Large intestine (tissue), 3 donors: ENCODE results near the gene GNLY. TPM values are rescaled to one million over a fixed set of nuclear protein-coding genes. Genes with fewer than 3 reads are reported as not detected.
"Not testable (repeated sequence)": the region's sequence is repeated elsewhere in the genome, so short reads cannot be mapped to it uniquely, and the experiment has no call there.

ENCODE experiments used
- DNase-seq, 2 donors: peaks; one replicate each; pipeline versions ENCODE4 v3.0.0 to v3.0.0-alpha.2; 2013
- H3K27ac ChIP-seq: one replicate; pipeline ENCODE4 v1.5.1; 2013; ENCODE audit warnings: low read length
- H3K27me3 ChIP-seq: 2 replicates; pipeline ENCODE4 v1.6.1; 2013; ENCODE audit warnings: low read length; ENCODE audit not compliant: control insufficient read depth, insufficient read depth
- H3K36me3 ChIP-seq: 2 replicates; pipeline ENCODE4 v1.6.1; 2013; ENCODE audit warnings: low read length; ENCODE audit not compliant: control insufficient read depth, insufficient read depth
- H3K4me1 ChIP-seq: one replicate; pipeline ENCODE4 v1.6.1; 2013; ENCODE audit warnings: low read length; ENCODE audit not compliant: control insufficient read depth, insufficient read depth
- H3K4me3 ChIP-seq: one replicate; pipeline ENCODE4 v1.5.1; 2013; ENCODE audit warnings: low read length
- H3K9me3 ChIP-seq: one replicate; pipeline ENCODE4 v1.6.1; 2013; ENCODE audit warnings: mild to moderate bottlenecking, low read depth, low read length, moderate library complexity; ENCODE audit not compliant: control insufficient read depth
- WGBS: methylation state at CpG from one replicate; pipeline ENCODE4 v1.1.5; 2013; ENCODE audit warnings: low lambda C conversion rate; ENCODE audit not compliant: insufficient coverage; 5-methylcytosine and 5-hydroxymethylcytosine counted together
- polyA plus RNA-seq: library from polyadenylated mRNA; unstranded; fragments of 120-200 nt; gene quantifications from one replicate; pipeline ENCODE4 v1.2.1, GENCODE V29; 2013

Gene GNLY
- polyA plus RNA-seq, 1 donor = 13.1 TPM

DNA sequence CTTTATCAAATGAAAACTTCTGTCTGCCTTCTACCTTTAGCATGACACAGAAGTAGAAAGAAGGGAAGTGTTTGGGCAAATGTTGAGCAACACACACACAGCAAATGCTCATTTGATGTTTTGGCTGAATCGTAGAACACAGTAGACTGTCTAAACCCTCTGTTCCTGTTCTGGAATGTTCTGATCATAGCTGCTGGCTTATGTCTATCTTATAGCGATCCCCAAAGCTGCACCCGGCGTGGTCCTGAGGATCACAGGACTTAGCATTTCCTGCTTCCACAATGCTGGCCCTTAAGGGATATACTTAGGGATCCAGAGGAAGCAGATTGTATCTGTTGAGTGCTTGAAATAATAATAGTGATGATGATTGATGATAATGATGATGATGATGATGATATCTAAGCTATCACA lies 15.2 kb downstream of the GNLY start:
- no peak overlapping the region for H3K4me3 ChIP-seq
- H3K27me3 ChIP-seq = peaks cover 7% of the 10 kb centered on the region
- no CpG with 5 or more reads among the region's 4 CpGs for WGBS
- no peak overlapping the region for H3K27ac ChIP-seq
- H3K36me3 ChIP-seq = no peaks in the 10 kb centered on the region
- no peak for DNase-seq
- peaks cover 2% of the 10 kb centered on the region for H3K4me1 ChIP-seq
- H3K9me3 ChIP-seq = no peaks in the 10 kb centered on the region

DNA sequence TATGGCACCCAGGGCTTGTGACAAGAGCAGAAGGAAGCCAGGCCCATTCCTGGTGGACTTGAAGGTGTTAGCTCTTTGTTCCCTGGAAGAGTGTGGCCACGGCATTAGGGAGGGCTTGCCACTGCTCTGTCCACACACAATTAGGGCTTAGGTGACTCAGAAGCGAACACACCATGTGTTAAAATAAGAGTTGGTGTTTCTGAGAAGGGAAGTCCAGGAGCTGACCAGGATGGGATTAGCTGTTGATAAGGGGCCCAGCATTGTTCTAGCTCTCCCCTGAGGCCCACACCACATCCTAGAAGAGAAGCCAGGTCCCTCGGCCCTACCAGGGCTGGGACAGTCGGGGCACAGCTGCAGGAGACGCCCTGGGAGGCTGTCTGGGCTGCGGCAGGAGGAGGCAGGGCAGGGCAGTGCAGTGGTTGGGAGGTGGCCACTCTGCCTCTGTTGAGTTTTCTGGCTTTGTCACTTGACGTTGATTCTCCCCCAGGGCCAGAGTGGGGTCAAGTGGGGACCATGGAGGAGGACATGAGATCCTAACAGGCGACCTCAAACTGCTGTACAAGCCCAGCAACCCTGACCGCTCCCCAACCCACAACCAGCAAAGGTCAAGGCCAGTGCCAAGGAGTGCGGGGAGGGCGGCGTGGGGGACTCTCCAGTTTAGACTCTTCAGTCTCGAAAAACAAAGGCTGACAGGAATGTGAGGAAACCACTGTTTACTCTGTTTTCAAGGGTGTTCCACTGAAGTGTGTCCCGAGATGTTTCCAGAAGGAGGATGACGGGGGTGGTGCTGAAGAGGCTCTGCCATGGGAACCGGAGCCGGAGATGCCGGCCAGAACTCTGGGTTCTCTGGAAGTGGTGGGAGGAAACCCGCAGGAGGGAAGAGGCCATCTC lies 16.8 kb downstream of the GNLY start:
- WGBS = no CpG with 5 or more reads among the region's 19 CpGs
- no peaks in the 10 kb centered on the region for H3K9me3 ChIP-seq
- peaks cover 2% of the 10 kb centered on the region for H3K4me1 ChIP-seq
- H3K27me3 ChIP-seq = peaks cover 7% of the 10 kb centered on the region
- no peak overlapping the region for H3K27ac ChIP-seq
- H3K4me3 ChIP-seq = no peak overlapping the region
- DNase-seq = peak in 1 of 2 donors; percentile 21
- H3K36me3 ChIP-seq = no peaks in the 10 kb centered on the region

DNA sequence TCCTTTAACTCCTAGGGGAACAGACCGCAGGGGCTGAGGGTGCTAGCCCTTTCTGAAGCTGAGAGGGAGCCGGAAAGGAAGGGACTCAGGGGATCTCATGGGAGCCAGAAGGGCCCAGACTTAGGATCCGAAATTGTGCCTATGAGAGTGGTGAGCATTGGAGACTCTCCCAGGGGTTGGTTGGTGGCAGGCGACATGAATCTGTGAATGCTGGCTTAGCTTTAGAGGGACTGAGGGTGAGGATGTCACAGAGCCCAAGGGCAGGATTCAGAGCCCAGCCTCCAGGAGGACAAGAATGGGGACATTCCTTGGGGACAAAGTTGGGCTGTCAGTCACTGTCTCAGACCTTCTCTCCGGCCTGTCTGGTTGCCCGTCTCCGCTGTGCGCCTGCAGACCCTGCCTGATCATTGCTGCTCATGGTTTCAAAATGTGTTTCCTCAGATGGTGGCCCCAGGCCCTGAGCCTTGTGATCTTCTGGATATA lies 17.5 kb downstream of the GNLY start:
- H3K36me3 ChIP-seq = no peaks in the 10 kb centered on the region
- no peak overlapping the region for H3K4me3 ChIP-seq
- no CpG with 5 or more reads among the region's 8 CpGs for WGBS
- no peak overlapping the region for H3K27ac ChIP-seq
- no peak for DNase-seq
- no peaks in the 10 kb centered on the region for H3K9me3 ChIP-seq
- peaks cover 2% of the 10 kb centered on the region for H3K4me1 ChIP-seq
- peaks cover 9% of the 10 kb centered on the region for H3K27me3 ChIP-seq

DNA sequence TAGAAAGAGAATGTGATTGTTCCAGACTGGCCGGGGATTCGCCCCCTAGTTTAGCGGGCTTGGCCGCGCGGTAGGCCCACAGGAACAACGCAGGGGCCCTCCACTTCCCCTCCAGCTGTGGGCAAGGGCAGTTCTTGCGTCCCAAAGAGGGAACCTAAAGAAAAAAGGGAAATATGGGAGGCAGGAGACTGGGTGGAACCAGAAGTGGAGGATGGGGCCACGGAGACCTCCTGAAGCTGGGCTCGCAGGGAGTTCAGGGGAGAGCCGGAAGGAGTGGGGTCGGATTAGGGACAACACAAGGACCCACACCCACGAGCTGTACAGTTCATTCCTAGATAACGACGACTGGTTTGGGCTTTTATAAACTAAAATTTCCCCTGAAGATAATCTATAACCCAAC lies 18.2 kb downstream of the GNLY start:
- no peak for DNase-seq
- Histone ChIP-seq H3K9me3 (no peaks in the 10 kb centered on the region), H3K4me3 (no peak overlapping the region), H3K27ac (no peak overlapping the region), H3K4me1 (no peaks in the 10 kb centered on the region), H3K27me3 (peaks cover 8% of the 10 kb centered on the region), H3K36me3 (no peaks in the 10 kb centered on the region)
- WGBS = 93% methylated on average over 2 of the region's 15 CpGs

DNA sequence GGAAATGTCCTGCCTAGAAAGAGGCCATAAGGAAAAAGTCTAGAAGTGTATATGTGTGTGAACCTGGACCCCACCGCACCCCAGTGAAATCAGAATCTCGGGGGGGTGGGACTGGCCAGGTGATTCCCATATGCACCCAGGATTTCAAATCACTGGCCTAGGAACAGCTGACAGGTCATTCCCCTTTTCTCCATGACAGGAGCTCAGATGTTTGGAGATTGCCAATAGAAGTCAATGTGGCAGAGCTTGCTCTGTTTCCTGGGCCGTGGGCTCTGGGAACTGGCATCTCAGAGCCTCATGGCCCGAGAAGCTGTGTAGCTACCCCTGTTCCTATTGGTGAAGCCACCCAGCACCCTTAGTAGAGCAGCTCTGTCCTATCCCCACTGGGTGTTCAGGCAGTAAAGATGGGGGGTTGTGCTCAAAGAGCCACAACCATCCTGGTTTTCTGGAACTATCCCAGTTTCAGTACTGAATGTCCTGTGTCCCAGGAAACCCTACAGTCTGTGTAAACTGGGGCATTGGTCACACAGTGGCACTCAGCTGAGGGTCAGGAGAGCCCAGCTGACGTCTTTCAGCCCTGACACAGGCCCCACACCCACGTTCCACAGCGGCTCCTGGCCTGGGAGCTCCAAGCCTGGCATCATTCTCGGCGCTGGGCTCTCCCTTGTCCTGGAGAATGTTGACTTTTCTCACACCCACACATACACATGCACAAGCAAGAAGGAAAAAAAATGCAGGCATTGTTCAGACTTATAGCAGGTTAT lies 18.9 kb downstream of the GNLY start:
- Histone ChIP-seq H3K4me1 (no peaks in the 10 kb centered on the region), H3K27ac (no peak overlapping the region), H3K36me3 (no peaks in the 10 kb centered on the region), H3K4me3 (no peak overlapping the region), H3K9me3 (no peaks in the 10 kb centered on the region), H3K27me3 (peaks cover 6% of the 10 kb centered on the region)
- DNase-seq = no peak
- WGBS = no CpG with 5 or more reads among the region's 9 CpGs

DNA sequence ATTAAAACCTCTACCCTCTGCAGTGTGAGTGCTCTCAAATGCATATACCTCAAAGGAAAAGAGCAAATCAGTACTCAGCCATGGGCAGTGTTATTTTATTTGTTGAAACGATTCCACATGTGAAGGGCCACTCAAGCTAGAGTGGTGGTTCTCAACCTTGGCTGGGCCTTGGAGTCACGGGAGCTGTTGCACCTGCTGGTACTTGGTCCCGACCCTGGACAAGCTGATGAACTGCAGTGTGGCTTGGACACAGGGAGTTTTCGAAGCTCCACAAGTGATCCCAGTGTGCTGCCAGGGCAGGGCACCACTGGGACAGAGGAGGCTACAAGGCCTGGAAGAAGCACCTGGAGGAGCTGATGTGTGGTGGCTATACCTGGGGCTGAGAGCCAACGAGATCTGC lies 19.7 kb downstream of the GNLY start:
- Histone ChIP-seq H3K36me3 (no peaks in the 10 kb centered on the region), H3K9me3 (no peaks in the 10 kb centered on the region), H3K4me3 (no peak overlapping the region), H3K27ac (no peak overlapping the region), H3K27me3 (peaks cover 6% of the 10 kb centered on the region), H3K4me1 (no peaks in the 10 kb centered on the region)
- no CpG with 5 or more reads among the region's 5 CpGs for WGBS
- DNase-seq = no peak

DNA sequence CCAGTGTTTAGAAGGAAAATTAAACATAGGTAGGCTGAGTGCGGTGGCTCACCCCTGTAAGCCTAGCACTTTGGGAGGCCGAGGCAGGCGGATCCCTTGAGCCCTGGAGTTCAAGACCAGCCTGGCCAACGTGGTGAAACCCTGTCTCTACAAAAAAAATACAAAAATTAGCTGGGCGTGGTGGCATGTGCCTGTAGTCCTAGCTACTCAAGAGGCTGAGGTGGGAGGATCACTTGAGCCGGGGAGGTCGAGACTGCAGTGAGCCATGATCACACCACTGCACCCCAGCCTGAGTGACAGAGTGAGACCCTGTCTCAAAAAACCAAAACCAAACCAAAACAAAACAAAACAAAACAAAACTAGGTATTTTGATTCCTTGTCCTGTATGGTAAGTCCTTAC lies 20.3 kb downstream of the GNLY start:
- not testable (repeated sequence) for H3K4me3 ChIP-seq, DNase-seq, H3K36me3 ChIP-seq, H3K4me1 ChIP-seq, H3K27ac ChIP-seq, H3K9me3 ChIP-seq, H3K27me3 ChIP-seq
- no CpG with 5 or more reads among the region's 7 CpGs for WGBS

DNA sequence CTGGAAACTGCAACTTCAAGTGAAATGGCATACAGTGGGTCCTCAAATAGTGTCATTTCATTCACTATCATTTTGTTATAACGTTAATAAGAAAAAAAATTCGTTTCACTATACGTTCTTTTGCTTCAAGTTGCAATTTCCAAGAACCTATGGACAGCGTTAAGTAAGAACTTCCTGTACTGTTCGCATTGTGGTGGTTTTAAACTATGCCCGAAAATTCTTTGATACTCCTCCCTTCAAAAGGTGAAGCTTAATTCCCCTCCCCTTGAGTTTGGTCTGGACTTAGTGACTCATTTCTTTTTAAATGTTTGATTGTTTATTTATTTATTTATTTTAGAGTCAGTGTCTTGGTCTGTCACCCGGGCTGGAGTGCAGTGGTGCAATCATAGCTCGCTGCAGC lies 20.7 kb downstream of the GNLY start:
- no peak overlapping the region for H3K27ac ChIP-seq
- H3K4me1 ChIP-seq = peaks cover 5% of the 10 kb centered on the region
- no peaks in the 10 kb centered on the region for H3K36me3 ChIP-seq
- H3K27me3 ChIP-seq = peaks cover 4% of the 10 kb centered on the region
- WGBS = 92% methylated on average over 2 of the region's 8 CpGs
- no peak for DNase-seq
- H3K4me3 ChIP-seq = no peak overlapping the region
- no peaks in the 10 kb centered on the region for H3K9me3 ChIP-seq

DNA sequence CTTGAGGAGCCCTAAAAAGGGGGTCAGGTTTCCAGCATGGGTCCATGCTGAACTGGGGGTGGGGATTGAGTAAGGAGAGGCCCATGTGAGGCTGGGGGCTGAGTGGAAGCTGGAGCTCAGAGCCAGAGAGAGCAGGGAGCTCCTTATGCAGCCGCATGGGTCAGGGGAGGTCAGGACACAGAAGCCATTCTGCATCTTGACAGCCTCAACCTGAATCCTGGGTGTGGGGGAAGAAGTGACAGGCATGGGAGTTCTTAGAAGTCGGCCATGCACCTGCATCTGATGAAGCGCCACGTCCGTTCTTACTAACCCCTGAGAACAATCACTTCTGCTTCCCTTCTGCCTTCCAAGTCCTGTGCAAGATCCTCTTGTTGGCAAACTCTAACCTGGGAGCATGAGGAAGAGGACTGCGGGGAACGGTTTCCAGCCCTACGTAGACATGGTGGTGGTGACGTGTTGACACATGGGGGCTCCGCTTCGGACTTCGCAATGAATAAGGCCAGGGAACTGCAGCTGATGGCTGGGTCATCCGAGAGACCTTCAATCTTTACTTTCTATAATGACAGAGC lies 22.3 kb downstream of the GNLY start:
- peaks cover 5% of the 10 kb centered on the region for H3K4me1 ChIP-seq
- no peak overlapping the region for H3K27ac ChIP-seq
- H3K27me3 ChIP-seq = peaks cover 3% of the 10 kb centered on the region
- WGBS = no CpG with 5 or more reads among the region's 13 CpGs
- H3K9me3 ChIP-seq = no peaks in the 10 kb centered on the region
- DNase-seq = no peak
- no peaks in the 10 kb centered on the region for H3K36me3 ChIP-seq
- no peak overlapping the region for H3K4me3 ChIP-seq

DNA sequence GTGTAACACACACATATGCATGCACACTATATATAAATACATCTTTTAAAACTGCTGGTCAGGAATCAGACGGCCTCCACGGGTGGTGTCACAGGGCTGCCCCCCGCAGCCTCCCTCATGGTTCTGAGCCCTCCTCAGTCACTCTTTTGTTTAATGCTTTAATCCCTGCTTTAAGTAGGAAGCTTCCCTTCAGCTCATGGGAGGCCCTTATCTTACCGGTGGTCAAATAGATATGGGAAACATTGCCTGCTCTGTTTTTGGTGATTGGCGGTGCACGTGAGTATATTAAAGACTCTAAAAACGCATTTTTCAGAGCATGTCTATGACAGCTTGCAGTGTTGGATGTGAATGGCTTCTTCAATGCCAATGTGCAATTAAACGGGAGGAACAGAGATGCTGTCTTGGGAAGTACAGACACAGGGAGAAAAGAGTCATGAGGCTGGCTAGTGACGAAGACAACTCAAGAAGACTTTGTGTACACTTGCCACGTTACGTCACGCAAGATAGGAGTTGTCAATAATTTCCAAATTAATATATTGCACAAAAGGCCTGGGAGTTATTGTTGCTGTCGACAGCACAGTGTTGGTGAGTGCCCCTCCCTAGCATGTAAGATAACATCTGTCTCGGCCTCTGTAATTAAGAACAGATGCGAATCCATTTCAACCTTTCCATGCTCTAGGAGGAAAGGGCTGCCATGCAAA lies 23.3 kb downstream of the GNLY start:
- H3K4me1 ChIP-seq = peaks cover 5% of the 10 kb centered on the region
- H3K27me3 ChIP-seq = peaks cover 3% of the 10 kb centered on the region
- H3K27ac ChIP-seq = no peak overlapping the region
- no peak overlapping the region for H3K4me3 ChIP-seq
- WGBS = 51% methylated on average over 2 of the region's 15 CpGs
- no peak for DNase-seq
- H3K9me3 ChIP-seq = no peaks in the 10 kb centered on the region
- no peaks in the 10 kb centered on the region for H3K36me3 ChIP-seq
